T-cell (primary cell): ENCODE results near the gene ATP9B. TPM values are rescaled to one million over a fixed set of nuclear protein-coding genes. Genes with fewer than 3 reads are reported as not detected.

Source experiments
- ATAC-seq, 4 experiments: fragments of 200-7000 bp in 3 of 4; fragments of 150-1000 bp in 1 of 4; cut with Tn5 transposase; replicated peaks in 1 of 4; 1 replicate in 3 of 4; 2 replicates in 1 of 4; pipeline ENCODE4 v1.10.0; 2021; ENCODE audit warnings: moderate library complexity in 3 of 4, mild to moderate bottlenecking in 2 of 4, moderate number of reproducible peaks in 1 of 4
- CTCF ChIA-PET, 2 donors: fragments of 300-600 bp; sonication (Branson Sonifier 250); formaldehyde crosslinking; loops; one replicate each; lab custom pipeline; 2022; ENCODE audit warnings: antibody characterized with exemption in 2 of 2; lab: Charles Lee
- POLR2A ChIA-PET, 2 donors: fragments of 300-600 bp; sonication (Branson Sonifier 250); formaldehyde crosslinking; loops; one replicate each; lab custom pipeline; 2022; ENCODE audit warnings: antibody characterized with exemption in 2 of 2; lab: Charles Lee
- DNase-seq, 35 experiments: peaks; one replicate each; pipeline versions ENCODE4 v3.0.0 to v3.0.0-alpha.2; 2013 to 2023
- H3K27ac ChIP-seq: one replicate; pipeline ENCODE4 v1.5.1; 2013; ENCODE audit warnings: low read length
- H3K27me3 ChIP-seq, 2 experiments: replicated peaks in 1 of 2; 1 replicate in 1 of 2; 2 replicates in 1 of 2; pipeline versions ENCODE4 v1.6.1 to v1.7.0; 2013; ENCODE audit warnings: low read length in 1 of 2, mixed read lengths in 1 of 2; ENCODE audit not compliant: control insufficient read depth in 2 of 2, insufficient read depth in 2 of 2; ENCODE audit errors: extremely low read depth in 1 of 2
- H3K36me3 ChIP-seq, 2 donors: 1 replicate in 1 of 2; 2 replicates in 1 of 2; pipeline versions ENCODE4 v1.6.1 to v1.7.0; 2013; ENCODE audit warnings: low read length in 1 of 2; ENCODE audit not compliant: control insufficient read depth in 2 of 2, insufficient read depth in 1 of 2; ENCODE audit errors: extremely low read depth in 1 of 2
- H3K4me1 ChIP-seq, 2 experiments: 1 replicate in 1 of 2; 2 replicates in 1 of 2; pipeline versions ENCODE4 v1.6.1 to v1.7.0; 2013; ENCODE audit warnings: low read length in 2 of 2, mixed read lengths in 1 of 2; ENCODE audit not compliant: insufficient read depth in 2 of 2, control insufficient read depth in 1 of 2; ENCODE audit errors: extremely low read depth in 1 of 2
- H3K4me3 ChIP-seq, 2 donors: 1 replicate in 1 of 2; 2 replicates in 1 of 2; pipeline versions ENCODE4 v1.5.1 to v1.7.0; 2013; ENCODE audit warnings: mild to moderate bottlenecking in 2 of 2, low read length in 1 of 2, moderate library complexity in 1 of 2; ENCODE audit not compliant: control insufficient read depth in 1 of 2; ENCODE audit errors: extremely low read depth in 1 of 2
- H3K9me3 ChIP-seq: 2 replicates; pipeline ENCODE4 v1.7.0; 2013
- H3K27ac Mint-ChIP-seq, 2 donors: one replicate each; pipeline ENCODE4 v1.8.0; 2020 to 2021; ENCODE audit warnings: mild to moderate bottlenecking in 2 of 2, mixed read lengths in 2 of 2
- H3K27me3 Mint-ChIP-seq, 2 donors: one replicate each; pipeline ENCODE4 v1.8.0; 2021 to 2022; ENCODE audit warnings: mixed read lengths in 2 of 2
- H3K36me3 Mint-ChIP-seq: one replicate; pipeline ENCODE4 v1.8.0; 2021; ENCODE audit warnings: mixed read lengths
- H3K4me1 Mint-ChIP-seq, 3 donors: one replicate each; pipeline ENCODE4 v1.8.0; 2020 to 2022; ENCODE audit warnings: mixed read lengths in 3 of 3, mild to moderate bottlenecking in 1 of 3
- H3K4me3 Mint-ChIP-seq, 3 donors: one replicate each; pipeline ENCODE4 v1.8.0; 2020 to 2022; ENCODE audit warnings: mild to moderate bottlenecking in 3 of 3, mixed read lengths in 3 of 3, moderate library complexity in 3 of 3
- H3K9me3 Mint-ChIP-seq, 3 donors: one replicate each; pipeline ENCODE4 v1.8.0; 2020 to 2022; ENCODE audit warnings: mixed read lengths in 3 of 3
- WGBS: methylation state at CpG from one replicate; pipeline ENCODE4 v1.1.5; 2013; ENCODE audit warnings: missing lambda C conversion rate; ENCODE audit not compliant: insufficient coverage; 5-methylcytosine and 5-hydroxymethylcytosine counted together
- total RNA-seq, 35 experiments: library from RNA in 6 of 35; stranded (reverse) in 6 of 35; fragments of 120-200 nt in 1 of 35; gene quantifications; one replicate each; pipeline versions ENCODE4 v1.2.1 to v1.2.4 and lab custom pipeline; 2013 to 2026

ATP9B gene
- total RNA-seq, 5 donors from 2014 or later (not counting 1 experiment from before 2014, with no cell fraction given) = 54.1 to 95.2 (median 65.4) TPM

- H3K27me3 Mint-ChIP-seq = no peaks in the 10 kb centered on the region
- ATAC-seq = no peak
- no peak overlapping the region for H3K27ac Mint-ChIP-seq
- H3K36me3 Mint-ChIP-seq = peaks cover 27% of the 10 kb centered on the region
- Histone ChIP-seq H3K27me3 (no peaks in the 10 kb centered on the region), H3K4me3 (no peak overlapping the region), H3K4me1 (no peaks in the 10 kb centered on the region), H3K9me3 (no peaks in the 10 kb centered on the region), H3K36me3 (peaks cover 5 to 19% of the 10 kb centered on the region in 2 donors), H3K27ac (no peak overlapping the region)
- WGBS = 96% methylated on average over 12 of the region's 20 CpGs
- H3K4me3 Mint-ChIP-seq = no peak overlapping the region
- H3K4me1 Mint-ChIP-seq = peaks cover 0 to 5% (median 2%) of the 10 kb centered on the region in 3 donors
- ChIA-PET POLR2A (no interaction called here), CTCF (no interaction called here)
- no peaks in the 10 kb centered on the region for H3K9me3 Mint-ChIP-seq
- no peak for DNase-seq
Observed at GRCh38 chr18:79252904-79253633, 183.9 kb downstream of the ATP9B start.

DNA sequence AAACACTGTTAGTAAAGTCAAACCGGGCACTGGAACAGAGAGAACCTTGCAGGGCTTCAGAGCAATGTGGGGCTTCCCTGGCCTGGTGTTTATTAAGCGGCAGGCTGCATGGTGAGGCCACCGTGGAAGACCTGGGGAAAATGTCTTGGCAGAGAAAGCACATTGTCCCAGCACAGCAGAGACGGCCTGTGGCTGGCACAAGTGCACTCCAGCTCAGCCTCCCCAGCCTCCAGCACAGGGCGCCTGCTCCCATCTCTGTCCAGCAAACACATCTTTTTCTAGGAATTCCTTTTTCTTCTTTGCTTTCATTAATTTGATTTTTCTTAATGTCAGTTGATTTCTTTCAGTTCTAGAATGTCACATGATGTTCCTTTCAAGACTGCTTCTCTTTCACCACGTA lies 188.3 kb downstream of the ATP9B start:
- DNase-seq = no peak
- Mint-ChIP-seq H3K4me1 (peaks cover 0 to 6% (median 0%) of the 10 kb centered on the region in 3 donors), H3K27me3 (no peaks in the 10 kb centered on the region), H3K27ac (no peak overlapping the region), H3K36me3 (peaks cover 59% of the 10 kb centered on the region), H3K4me3 (no peak overlapping the region), H3K9me3 (no peaks in the 10 kb centered on the region)
- 96% methylated on average over 3 of the region's 6 CpGs for WGBS
- Histone ChIP-seq H3K27ac (no peak overlapping the region), H3K9me3 (no peaks in the 10 kb centered on the region), H3K27me3 (no peaks in the 10 kb centered on the region), H3K4me1 (no peaks in the 10 kb centered on the region), H3K36me3 (peaks cover 8 to 22% of the 10 kb centered on the region in 2 donors), H3K4me3 (no peak overlapping the region)
- ATAC-seq = no peak
- POLR2A ChIA-PET = no interaction called here
- CTCF ChIA-PET = no interaction called here

DNA sequence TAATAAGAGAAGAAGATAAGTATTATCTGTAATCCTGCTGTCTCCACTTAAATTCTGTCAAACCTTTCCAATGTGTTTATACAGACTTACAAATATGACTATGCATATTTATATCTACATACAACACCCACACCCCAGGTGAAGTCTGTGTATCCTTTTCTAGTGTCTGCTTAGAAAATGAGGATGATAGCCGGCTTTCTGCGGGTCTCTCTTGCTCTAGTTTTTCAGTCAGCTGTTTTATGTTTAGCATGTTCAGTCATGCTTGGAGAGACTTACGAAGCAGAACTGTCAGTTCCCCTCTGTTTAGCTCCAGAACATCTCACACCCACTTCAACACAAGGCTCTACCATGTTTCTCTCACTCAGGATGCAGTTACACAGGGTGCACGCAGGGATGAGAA lies 189.3 kb downstream of the ATP9B start:
- DNase-seq (no peak), ATAC-seq (no peak)
- H3K27me3 ChIP-seq = no peaks in the 10 kb centered on the region
- no peak overlapping the region for H3K4me3 Mint-ChIP-seq
- H3K27ac ChIP-seq = no peak overlapping the region
- no peaks in the 10 kb centered on the region for H3K27me3 Mint-ChIP-seq
- H3K9me3 Mint-ChIP-seq = peaks cover 0 to 2% (median 0%) of the 10 kb centered on the region in 3 donors
- H3K9me3 ChIP-seq = no peaks in the 10 kb centered on the region
- H3K27ac Mint-ChIP-seq = no peak overlapping the region
- no peak overlapping the region for H3K4me3 ChIP-seq
- peaks cover 3 to 19% of the 10 kb centered on the region in 2 donors for H3K36me3 ChIP-seq
- no peaks in the 10 kb centered on the region for H3K4me1 ChIP-seq
- peaks cover 59% of the 10 kb centered on the region for H3K36me3 Mint-ChIP-seq
- CTCF ChIA-PET = no interaction called here
- no CpG with 5 or more reads among the region's 4 CpGs for WGBS
- POLR2A ChIA-PET = no interaction called here
- peaks cover 0 to 6% (median 0%) of the 10 kb centered on the region in 3 donors for H3K4me1 Mint-ChIP-seq

DNA sequence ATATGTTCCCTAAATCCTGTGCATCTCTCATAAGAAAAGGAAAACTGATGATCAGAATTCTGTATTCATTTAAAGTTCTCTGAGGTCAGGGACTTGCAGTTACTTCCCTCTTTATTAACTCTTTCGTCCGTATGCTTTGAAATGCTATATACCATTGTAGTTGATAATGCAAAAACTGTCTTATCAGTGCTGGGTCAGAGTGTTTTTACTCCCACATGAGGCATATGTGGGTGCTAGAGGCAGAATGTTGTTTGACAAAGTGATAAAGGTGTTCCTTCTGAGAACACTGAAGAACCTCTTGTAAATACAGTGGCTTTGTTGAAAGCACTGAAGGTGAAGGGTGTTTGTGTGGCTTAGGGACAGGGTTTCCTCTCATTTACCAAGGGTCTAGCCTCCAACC lies 190.0 kb downstream of the ATP9B start:
- no peaks in the 10 kb centered on the region for H3K9me3 ChIP-seq
- H3K4me1 ChIP-seq = no peaks in the 10 kb centered on the region
- H3K27ac ChIP-seq = no peak overlapping the region
- peaks cover 3 to 19% of the 10 kb centered on the region in 2 donors for H3K36me3 ChIP-seq
- POLR2A ChIA-PET = no interaction called here
- no CpG with 5 or more reads among the region's 2 CpGs for WGBS
- Mint-ChIP-seq H3K27me3 (no peaks in the 10 kb centered on the region), H3K4me1 (peaks cover 0 to 6% (median 0%) of the 10 kb centered on the region in 3 donors), H3K4me3 (no peak overlapping the region), H3K9me3 (peaks cover 0 to 4% (median 0%) of the 10 kb centered on the region in 3 donors), H3K36me3 (peaks cover 64% of the 10 kb centered on the region), H3K27ac (no peak overlapping the region)
- H3K27me3 ChIP-seq = no peaks in the 10 kb centered on the region
- DNase-seq (no peak), ATAC-seq (no peak)
- CTCF ChIA-PET = no interaction called here
- no peak overlapping the region for H3K4me3 ChIP-seq

DNA sequence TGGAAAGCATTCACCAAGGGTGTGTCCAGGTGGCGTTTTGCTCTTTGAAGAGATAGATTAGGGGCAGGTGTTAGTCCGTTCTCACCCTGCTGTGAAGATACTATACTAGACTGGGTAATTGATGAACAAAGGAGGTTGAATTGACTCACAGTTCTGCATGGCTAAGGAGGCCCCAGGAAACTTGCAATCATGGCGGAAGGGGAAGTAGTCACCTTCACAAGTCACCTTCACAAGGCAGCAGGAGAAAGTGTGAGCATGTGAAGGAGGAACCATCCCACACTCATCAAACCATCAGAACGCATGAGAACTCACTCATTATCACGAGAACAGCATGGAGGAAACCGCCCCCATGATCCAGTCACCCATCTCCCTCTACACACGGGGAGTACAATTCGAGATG lies 190.8 kb downstream of the ATP9B start:
- ATAC-seq = no peak
- H3K36me3 Mint-ChIP-seq = peaks cover 64% of the 10 kb centered on the region
- H3K4me3 Mint-ChIP-seq = no peak overlapping the region
- no peaks in the 10 kb centered on the region for H3K27me3 Mint-ChIP-seq
- H3K27ac Mint-ChIP-seq = no peak overlapping the region
- H3K4me1 Mint-ChIP-seq = peaks cover 0 to 6% (median 0%) of the 10 kb centered on the region in 3 donors
- POLR2A ChIA-PET = interaction anchor here in 1 of 2 donors (0.6 kb wide), 1 partner anchor 1064 kb away, joined by 3 read pairs; no protein-coding TSS in a partner anchor
- no peaks in the 10 kb centered on the region for H3K4me1 ChIP-seq
- H3K9me3 ChIP-seq = no peaks in the 10 kb centered on the region
- CTCF ChIA-PET = no interaction called here
- H3K4me3 ChIP-seq = no peak overlapping the region
- peaks cover 3 to 14% of the 10 kb centered on the region in 2 donors for H3K36me3 ChIP-seq
- H3K27ac ChIP-seq = no peak overlapping the region
- 100% methylated on average over 1 of the region's 8 CpGs for WGBS
- no peak for DNase-seq
- peaks cover 0 to 11% (median 5%) of the 10 kb centered on the region in 3 donors for H3K9me3 Mint-ChIP-seq
- no peaks in the 10 kb centered on the region for H3K27me3 ChIP-seq

DNA sequence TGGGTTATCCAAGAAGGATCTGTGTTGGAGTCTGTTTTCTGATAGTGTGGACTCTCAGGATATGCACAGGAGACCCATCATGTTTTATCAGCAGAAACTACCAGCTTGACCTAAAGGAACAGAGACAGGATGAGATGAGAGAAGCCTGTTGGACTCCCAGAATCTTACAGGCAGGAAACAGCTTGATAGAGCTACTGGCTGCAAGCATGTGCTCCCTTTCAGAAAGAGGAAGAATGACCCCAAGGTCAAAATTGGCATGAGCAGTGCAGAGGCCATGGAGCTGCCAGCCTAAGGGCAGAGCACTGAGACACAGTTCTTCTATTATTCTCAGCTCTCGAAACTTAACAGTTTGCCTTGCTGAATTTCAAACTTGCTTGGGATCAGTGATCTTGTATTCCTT lies 191.3 kb downstream of the ATP9B start:
- Histone ChIP-seq H3K9me3 (no peaks in the 10 kb centered on the region), H3K4me3 (no peak overlapping the region), H3K36me3 (peaks cover 3 to 10% of the 10 kb centered on the region in 2 donors), H3K4me1 (no peaks in the 10 kb centered on the region), H3K27ac (no peak overlapping the region), H3K27me3 (no peaks in the 10 kb centered on the region)
- Mint-ChIP-seq H3K27ac (no peak overlapping the region), H3K27me3 (no peaks in the 10 kb centered on the region), H3K4me3 (no peak overlapping the region), H3K9me3 (peaks cover 0 to 12% (median 6%) of the 10 kb centered on the region in 3 donors), H3K36me3 (peaks cover 64% of the 10 kb centered on the region), H3K4me1 (peaks cover 0 to 6% (median 0%) of the 10 kb centered on the region in 3 donors)
- no CpG with 5 or more reads among the region's 1 CpG for WGBS
- ChIA-PET CTCF (no interaction called here), POLR2A (interaction anchor here in 1 of 2 donors (0.6 kb wide), 1 partner anchor 1064 kb away, joined by 3 read pairs; no protein-coding TSS in a partner anchor)
- ATAC-seq (no peak), DNase-seq (no peak)
